ENCODE results near the gene CATSPER1.
"Not testable (repeated sequence)": the region's sequence is repeated elsewhere in the genome, so short reads cannot be mapped to it uniquely, and the experiment has no call there.

Gene CATSPER1

GRCh38 chr11:66051766-66052663, 25.7 kb upstream of the CATSPER1 start, which contains the start of gene SF3B2:
TSS of gene SF3B2 (plus strand) at chr11:66052364. CDS start at chr11:66052385, 21 bp downstream.
- DNase-seq = peak; percentile 97

- no peak for DNase-seq
Observed at GRCh38 chr11:66051371-66051765, 25.1 kb upstream of the CATSPER1 start.

GRCh38 chr11:66050581-66051231, 24.4 kb upstream of the CATSPER1 start:
- DNase-seq = no peak

GRCh38 chr11:66048547-66049323, 22.5 kb upstream of the CATSPER1 start, which contains the start of gene GAL3ST3:
TSS of gene GAL3ST3 (minus strand) at chr11:66049161. CDS start at chr11:66045415, 3,746 bp downstream.
- DNase-seq = no peak

GRCh38 chr11:66047541-66048365, 21.5 kb upstream of the CATSPER1 start:
- no peak for DNase-seq

- no peak for DNase-seq
Observed at GRCh38 chr11:66046901-66047300, 20.6 kb upstream of the CATSPER1 start.

GRCh38 chr11:66045177-66045639, 18.9 kb upstream of the CATSPER1 start:
- no peak for DNase-seq

GRCh38 chr11:66044757-66045156, 18.5 kb upstream of the CATSPER1 start:
- no peak for DNase-seq

GRCh38 chr11:66042996-66043906, 17.0 kb upstream of the CATSPER1 start:
- no peak for DNase-seq

- DNase-seq = no peak
Observed at GRCh38 chr11:66042227-66042995, 16.1 kb upstream of the CATSPER1 start.

- no peak for DNase-seq
Observed at GRCh38 chr11:66039765-66040164, 13.5 kb upstream of the CATSPER1 start.

- no peak for DNase-seq
Observed at GRCh38 chr11:66037327-66037726, 11.0 kb upstream of the CATSPER1 start.

- DNase-seq = no peak
Observed at GRCh38 chr11:66036334-66036710, 10.0 kb upstream of the CATSPER1 start.

- no peak for DNase-seq
Observed at GRCh38 chr11:66035653-66036333, 9.5 kb upstream of the CATSPER1 start.

- no peak for DNase-seq
Observed at GRCh38 chr11:66032957-66033735, 6.9 kb upstream of the CATSPER1 start.

- not testable (repeated sequence) for DNase-seq
Observed at GRCh38 chr11:66023186-66023440, 3.2 kb downstream of the CATSPER1 start.

GRCh38 chr11:66022401-66023185, 3.7 kb downstream of the CATSPER1 start:
- no peak for DNase-seq

Measured in NCI-H1417 treated with DMSO at 0.1 percent for 48 hours (cell line).